Adrenal gland (tissue), 12 donors: ENCODE results near the gene ADAMTS19. TPM values are rescaled to one million over a fixed set of nuclear protein-coding genes. Genes with fewer than 3 reads are reported as not detected.

Experiments used
- DNase-seq, 7 donors: peaks; one replicate each; pipeline ENCODE4 v3.0.0-alpha.2; 2019 to 2020
- H3K27ac ChIP-seq, 5 donors: fragments of 200-600 bp; sonication (generic) in 4 of 5; 1 replicate in 3 of 5; 2 replicates in 2 of 5; pipeline versions ENCODE4 v1.5.1 to v1.8.0; 2016 to 2020; ENCODE audit warnings: mild to moderate bottlenecking in 1 of 5
- H3K27me3 ChIP-seq: fragments of 200-600 bp; 2 replicates; pipeline ENCODE4 v1.8.0; 2021
- H3K36me3 ChIP-seq, 2 donors: fragments of 200-600 bp; replicated peaks in 1 of 2; 1 replicate in 1 of 2; 2 replicates in 1 of 2; pipeline versions ENCODE4 v1.5.1 to v1.8.0; 2018 to 2022
- H3K4me1 ChIP-seq, 2 donors: fragments of 200-600 bp; replicated peaks in 1 of 2; 1 replicate in 1 of 2; 2 replicates in 1 of 2; pipeline versions ENCODE4 v1.5.1 to v1.8.0; 2018 to 2021
- H3K4me3 ChIP-seq, 4 donors: fragments of 200-600 bp; sonication (generic) in 3 of 4; one replicate each; pipeline ENCODE4 v1.5.1; 2016 to 2018
- H3K9me3 ChIP-seq, 3 donors: fragments of 200-600 bp; sonication (generic) in 1 of 3; replicated peaks in 1 of 3; 1 replicate in 2 of 3; 2 replicates in 1 of 3; pipeline versions ENCODE4 v1.5.1 to v1.8.0; 2016 to 2021
- CTCF ChIP-seq, 6 experiments: fragments of 450-650 bp in 4 of 6; fragments of 200-600 bp in 2 of 6; sonication (generic) in 1 of 6; IDR thresholded peaks; 1 replicate in 5 of 6; 2 replicates in 1 of 6; pipeline versions ENCODE4 v1.5.1 to v1.8.0; 2016 to 2021; ENCODE audit warnings: antibody characterized with exemption in 6 of 6, mild to moderate bottlenecking in 2 of 6, moderate library complexity in 1 of 6
- POLR2A ChIP-seq, 2 donors: fragments of 450-650 bp; IDR thresholded peaks; one replicate each; pipeline ENCODE4 v1.6.1; 2017; ENCODE audit warnings: antibody characterized with exemption in 2 of 2, mild to moderate bottlenecking in 2 of 2, moderate library complexity in 1 of 2
- WGBS, 4 donors: extraction: QIAGEN DNeasy Blood & Tissue Kit in 2 of 4; methylation state at CpG; one replicate each; pipeline versions ENCODE4 v1.1.5 to v1.1.7; 2013 to 2017; 5-methylcytosine and 5-hydroxymethylcytosine counted together
- intact Hi-C, 2 donors: fragments of 100-400 bp; cut with DNase I; formaldehyde crosslinking; loops; one replicate each; pipeline versions ENCODE4 v1.14.1 to v1.15.0; 2022 to 2023
- polyA plus RNA-seq, 3 donors: library from polyadenylated mRNA; stranded (reverse); fragments of 200-250 nt in 2 of 3; fragments of 350-450 nt in 1 of 3; fragmentation: Illumina TruSeq in 1 of 3; extraction: RNeasy Lipid Tissue Mini Kit (QIAGEN cat#74804) in 1 of 3; gene quantifications; one replicate each; pipeline ENCODE4 v1.2.3, GENCODE V29; 2013 to 2014
- total RNA-seq, 9 donors: library from RNA; depleted of rRNA in 4 of 9; stranded (reverse); fragments of >200 nt in 4 of 9; fragments of 120-200 nt in 1 of 9; fragmentation: NEBNext Ultra II Directional in 1 of 9; extraction: Animal tissue kit (Norgen Biotek cat#: 25700) in 1 of 9; gene quantifications; one replicate each; pipeline versions ENCODE4 v1.1.0 to v1.2.4, GENCODE V29; 2013 to 2023
- donor health status: healthy with polysubstance abuse.
- donor health status: Bipolar disorder and iron deficiency.
- donor health status: DM: yes; HTN: yes; CAD: no.
- donor health status: DM: no; HTN: no; CAD: no.
- donor health status: DM: no; HTN: no; CAD: no.
- donor health status: DM: yes; HTN: yes; CAD: no.

ADAMTS19 gene
- total and polyA plus RNA-seq, 12 donors, result 0.14 to 32.9 (median 0.91) TPM; not detected in 3

- no peaks in the 10 kb centered on the region for H3K4me1 ChIP-seq
- TF ChIP-seq POLR2A (IDR thresholded peaks at IDR 0.05), result no peak
- TF ChIP-seq CTCF (IDR thresholded peaks at IDR 0.05), result no peak
- no peak for DNase-seq
- H3K27ac ChIP-seq, result no peak overlapping the region
- no peaks in the 10 kb centered on the region for H3K36me3 ChIP-seq
- no peaks in the 10 kb centered on the region for H3K27me3 ChIP-seq
- no peaks in the 10 kb centered on the region for H3K9me3 ChIP-seq
- H3K4me3 ChIP-seq, result no peak overlapping the region
- intact Hi-C loops, result no loop called here
These were observed 28.7 kb upstream of the ADAMTS19 start for GRCh38 chr5:129431406-129431805.

GRCh38 chr5:129438322-129438721, 21.8 kb upstream of the ADAMTS19 start:
- 86 to 98% (median 92%) methylated on average over 3 of the region's 3 CpGs for WGBS, 4 donors
- H3K9me3 ChIP-seq, result peaks cover 0 to 5% (median 0%) of the 10 kb centered on the region in 3 donors

GRCh38 chr5:129440424-129440823, 19.7 kb upstream of the ADAMTS19 start:
- Histone ChIP-seq H3K4me1 (no peaks in the 10 kb centered on the region), H3K27me3 (no peaks in the 10 kb centered on the region), H3K4me3 (no peak overlapping the region), H3K9me3 (peaks cover 0 to 7% (median 0%) of the 10 kb centered on the region in 3 donors), H3K27ac (no peak overlapping the region), H3K36me3 (no peaks in the 10 kb centered on the region)
- no peak for DNase-seq
- 84 to 88% (median 87%) methylated on average over 6 of the region's 6 CpGs for WGBS, 4 donors
- intact Hi-C loops, result no loop called here
- TF ChIP-seq CTCF (IDR thresholded peaks at IDR 0.05) (no peak), POLR2A (IDR thresholded peaks at IDR 0.05) (no peak)

More at GRCh38 chr5:129438322-129438721, 21.8 kb upstream of the ADAMTS19 start:
- no peak for DNase-seq
- Histone ChIP-seq H3K27me3 (no peaks in the 10 kb centered on the region), H3K27ac (no peak overlapping the region), H3K4me3 (no peak overlapping the region), H3K4me1 (no peaks in the 10 kb centered on the region), H3K36me3 (no peaks in the 10 kb centered on the region)
- intact Hi-C loops, result no loop called here
- TF ChIP-seq POLR2A (IDR thresholded peaks at IDR 0.05) (no peak), CTCF (IDR thresholded peaks at IDR 0.05) (no peak)

GRCh38 chr5:129441096-129441495, 19.0 kb upstream of the ADAMTS19 start:
- no peaks in the 10 kb centered on the region for H3K4me1 ChIP-seq
- 69 to 87% (median 78%) methylated on average over 1 of the region's 1 CpG for WGBS, 4 donors
- no peak overlapping the region for H3K4me3 ChIP-seq
- no peak for DNase-seq
- no peaks in the 10 kb centered on the region for H3K36me3 ChIP-seq
- no peaks in the 10 kb centered on the region for H3K27me3 ChIP-seq
- TF ChIP-seq POLR2A (IDR thresholded peaks at IDR 0.05), result no peak
- TF ChIP-seq CTCF (IDR thresholded peaks at IDR 0.05), result no peak
- intact Hi-C loops, result no loop called here
- no peak overlapping the region for H3K27ac ChIP-seq
- H3K9me3 ChIP-seq, result peaks cover 0 to 7% (median 0%) of the 10 kb centered on the region in 3 donors
